ENCODE measurements around the gene MAGI1. TPM values are rescaled to one million over a fixed set of nuclear protein-coding genes. Genes with fewer than 3 reads are reported as not detected.

MAGI1 gene
- polyA plus RNA-seq, 3 donors = not detected

DNA sequence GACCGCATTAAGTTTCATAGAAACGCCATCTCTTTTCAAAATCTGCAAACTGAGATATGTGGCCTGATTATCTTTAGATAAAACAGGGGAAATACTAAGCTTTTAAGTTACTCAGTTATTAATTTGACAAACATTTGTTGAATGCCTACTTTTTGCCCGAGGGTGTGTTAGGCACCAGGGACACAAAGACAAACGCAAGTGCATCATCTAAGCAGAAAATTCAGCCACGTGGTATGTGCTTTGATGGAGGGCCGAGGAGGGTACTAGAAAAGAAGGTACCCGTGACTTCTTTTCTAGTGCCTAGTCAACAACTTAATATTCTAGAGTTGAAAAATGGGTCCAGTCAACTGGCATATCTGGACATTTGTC is 594.3 kb downstream of the MAGI1 start:
- Mint-ChIP-seq H3K27me3 (ENCODE audit: low read depth in 3 of 3) (peaks cover 0 to 3% (median 2%) of the 10 kb centered on the region in 3 donors), H3K36me3 (no peaks in the 10 kb centered on the region), H3K4me1 (no peaks in the 10 kb centered on the region), H3K4me3 (no peak overlapping the region), H3K9me3 (peaks cover 0 to 1% (median 0%) of the 10 kb centered on the region in 7 donors), H3K27ac (no peak overlapping the region)
- H3K27me3 ChIP-seq (ENCODE audit: control insufficient read depth in 2 of 2, insufficient read depth in 2 of 2, low read length in 2 of 2) = no peaks in the 10 kb centered on the region
- WGBS (ENCODE audit: insufficient coverage) = 100% methylated on average over 2 of the region's 7 CpGs
- H3K4me3 ChIP-seq (replicated peaks in 1 of 3; ENCODE audit: low read depth in 2 of 3, low read length in 3 of 3) = no peak overlapping the region
- no peak overlapping the region for H3K27ac ChIP-seq (ENCODE audit: low read depth in 1 of 2, low read length in 2 of 2)
- no peaks in the 10 kb centered on the region for H3K9me3 ChIP-seq (replicated peaks in 1 of 2; ENCODE audit: control insufficient read depth in 1 of 2, insufficient read depth in 1 of 2, low read length in 2 of 2)
- H4K20me1 ChIP-seq (ENCODE audit: insufficient read depth, low read length) = no peaks in the 10 kb centered on the region
- no peaks in the 10 kb centered on the region for H3K79me2 ChIP-seq (ENCODE audit: insufficient read depth, low read length)
- no peak overlapping the region for H3K9ac ChIP-seq (ENCODE audit: insufficient read depth, low read length, poor library complexity, severe bottlenecking)
- no peaks in the 10 kb centered on the region for H3K4me1 ChIP-seq (ENCODE audit: control insufficient read depth in 1 of 2, insufficient read depth in 2 of 2, low read length in 2 of 2)
- no peaks in the 10 kb centered on the region for H3K36me3 ChIP-seq (replicated peaks in 1 of 2; ENCODE audit: control insufficient read depth in 1 of 2, insufficient read depth in 2 of 2, low read length in 2 of 2)
- intact Hi-C loops (cut with micrococcal nuclease) = no loop called here
- no peak overlapping the region for H2AFZ ChIP-seq (ENCODE audit: insufficient read depth, low read depth, low read length, poor library complexity, severe bottlenecking)
- no peak for DNase-seq
- no peak overlapping the region for H3K4me2 ChIP-seq (replicated peaks; ENCODE audit: extremely low read depth, low read length, poor library complexity, severe bottlenecking)
- TF ChIP-seq, protein P1, sequence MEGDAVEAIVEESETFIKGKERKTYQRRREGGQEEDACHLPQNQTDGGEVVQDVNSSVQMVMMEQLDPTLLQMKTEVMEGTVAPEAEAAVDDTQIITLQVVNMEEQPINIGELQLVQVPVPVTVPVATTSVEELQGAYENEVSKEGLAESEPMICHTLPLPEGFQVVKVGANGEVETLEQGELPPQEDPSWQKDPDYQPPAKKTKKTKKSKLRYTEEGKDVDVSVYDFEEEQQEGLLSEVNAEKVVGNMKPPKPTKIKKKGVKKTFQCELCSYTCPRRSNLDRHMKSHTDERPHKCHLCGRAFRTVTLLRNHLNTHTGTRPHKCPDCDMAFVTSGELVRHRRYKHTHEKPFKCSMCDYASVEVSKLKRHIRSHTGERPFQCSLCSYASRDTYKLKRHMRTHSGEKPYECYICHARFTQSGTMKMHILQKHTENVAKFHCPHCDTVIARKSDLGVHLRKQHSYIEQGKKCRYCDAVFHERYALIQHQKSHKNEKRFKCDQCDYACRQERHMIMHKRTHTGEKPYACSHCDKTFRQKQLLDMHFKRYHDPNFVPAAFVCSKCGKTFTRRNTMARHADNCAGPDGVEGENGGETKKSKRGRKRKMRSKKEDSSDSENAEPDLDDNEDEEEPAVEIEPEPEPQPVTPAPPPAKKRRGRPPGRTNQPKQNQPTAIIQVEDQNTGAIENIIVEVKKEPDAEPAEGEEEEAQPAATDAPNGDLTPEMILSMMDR (IDR thresholded peaks at IDR 0.05) = no peak

DNA sequence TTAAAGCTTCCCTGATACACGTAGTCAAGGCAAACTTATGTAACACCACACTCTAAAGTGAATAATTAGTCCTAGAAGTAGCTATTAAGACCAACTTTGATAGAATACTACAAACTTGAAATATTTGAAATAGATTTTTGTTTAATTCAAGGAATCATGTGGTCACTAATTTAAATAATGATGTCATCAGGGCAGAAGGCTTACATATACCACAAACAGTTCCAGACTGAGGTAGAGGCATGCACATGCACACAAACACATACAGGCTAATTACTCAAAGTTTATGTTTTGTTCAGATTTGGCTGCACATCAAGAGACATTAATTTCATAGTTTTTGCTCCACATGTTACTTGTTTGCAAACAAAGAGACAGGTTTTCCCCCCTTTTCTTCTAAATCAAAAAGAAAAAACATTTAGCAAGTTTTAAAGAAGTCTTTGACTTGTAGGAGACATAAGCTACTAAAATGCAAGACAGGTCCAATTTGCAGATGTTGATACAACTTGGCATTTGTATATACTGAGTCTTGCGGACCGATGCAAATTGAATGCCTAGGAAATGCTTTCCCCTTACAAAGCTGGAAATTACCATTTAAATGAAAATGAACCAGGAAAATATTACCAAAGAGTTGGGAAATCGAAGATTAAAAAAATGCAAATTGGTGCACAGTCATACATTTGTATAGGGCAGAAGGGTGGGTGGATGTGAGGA is 594.8 kb downstream of the MAGI1 start:
- Mint-ChIP-seq H3K36me3 (no peaks in the 10 kb centered on the region), H3K9me3 (peaks cover 0 to 1% (median 0%) of the 10 kb centered on the region in 7 donors), H3K27me3 (ENCODE audit: low read depth in 3 of 3) (peaks cover 0 to 3% (median 2%) of the 10 kb centered on the region in 3 donors), H3K27ac (no peak overlapping the region), H3K4me1 (no peaks in the 10 kb centered on the region), H3K4me3 (no peak overlapping the region)
- Histone ChIP-seq H3K4me2 (replicated peaks; ENCODE audit: extremely low read depth, low read length, poor library complexity, severe bottlenecking) (no peak overlapping the region), H3K36me3 (replicated peaks in 1 of 2; ENCODE audit: control insufficient read depth in 1 of 2, insufficient read depth in 2 of 2, low read length in 2 of 2) (no peaks in the 10 kb centered on the region), H3K27me3 (ENCODE audit: control insufficient read depth in 2 of 2, insufficient read depth in 2 of 2, low read length in 2 of 2) (no peaks in the 10 kb centered on the region), H3K9me3 (replicated peaks in 1 of 2; ENCODE audit: control insufficient read depth in 1 of 2, insufficient read depth in 1 of 2, low read length in 2 of 2) (no peaks in the 10 kb centered on the region), H3K9ac (ENCODE audit: insufficient read depth, low read length, poor library complexity, severe bottlenecking) (no peak overlapping the region), H2AFZ (ENCODE audit: insufficient read depth, low read depth, low read length, poor library complexity, severe bottlenecking) (no peak overlapping the region), H3K27ac (ENCODE audit: low read depth in 1 of 2, low read length in 2 of 2) (no peak overlapping the region), H3K4me3 (replicated peaks in 1 of 3; ENCODE audit: low read depth in 2 of 3, low read length in 3 of 3) (no peak overlapping the region), H3K4me1 (ENCODE audit: control insufficient read depth in 1 of 2, insufficient read depth in 2 of 2, low read length in 2 of 2) (no peaks in the 10 kb centered on the region), H3K79me2 (ENCODE audit: insufficient read depth, low read length) (no peaks in the 10 kb centered on the region), H4K20me1 (ENCODE audit: insufficient read depth, low read length) (no peaks in the 10 kb centered on the region)
- no CpG with 5 or more reads among the region's 4 CpGs for WGBS (ENCODE audit: insufficient coverage)
- TF ChIP-seq, protein P1 (IDR thresholded peaks at IDR 0.05) = no peak
- intact Hi-C loops (cut with micrococcal nuclease) = no loop called here
- no peak for DNase-seq

Data from CD14-positive monocyte (primary cell).